ENCODE results near the gene PPIH. TPM values are rescaled to one million over a fixed set of nuclear protein-coding genes. Genes with fewer than 3 reads are reported as not detected.

Gene PPIH
- total RNA-seq, 2 donors from 2014 or later, result 63.3 to 73.2 TPM

- Mint-ChIP-seq H3K4me1 (peaks cover 47% of the 10 kb centered on the region), H3K27ac (peak overlapping the region; percentile 83), H3K9me3 (no peaks in the 10 kb centered on the region), H3K36me3 (ENCODE audit: low read depth) (peaks cover 32% of the 10 kb centered on the region), H3K4me3 (peak overlapping the region; percentile 89), H3K27me3 (ENCODE audit: insufficient read depth) (no peaks in the 10 kb centered on the region)
- peak overlapping the region; percentile 51 for H3K9ac ChIP-seq (ENCODE audit: extremely low read depth, low read length, poor library complexity, severe bottlenecking)
- peak overlapping the region; percentile 12 for H3K27ac ChIP-seq (ENCODE audit: low read depth, low read length)
- peaks cover 21% of the 10 kb centered on the region for H3K4me1 ChIP-seq (ENCODE audit: control insufficient read depth, insufficient read depth, low read length)
- TF ChIP-seq CTCF (conservative IDR thresholded peaks at IDR 0.05), result peak; percentile 0
- WGBS, 2 experiments (ENCODE audit: insufficient coverage in 1 of 2, insufficient read length in 1 of 2), result 0% methylated on average over 6 to 103 of the region's 103 CpGs
- H3K9me3 ChIP-seq (ENCODE audit: control insufficient read depth, low read length), result no peaks in the 10 kb centered on the region
- H3K36me3 ChIP-seq (ENCODE audit: control insufficient read depth, insufficient read depth, low read length), result peaks cover 38% of the 10 kb centered on the region
- H3K27me3 ChIP-seq (ENCODE audit: control insufficient read depth, insufficient read depth, low read length, poor library complexity, severe bottlenecking), result no peaks in the 10 kb centered on the region
- DNase-seq, result peak; percentile 69
- peak overlapping the region; percentile 89 for H3K4me3 ChIP-seq (ENCODE audit: low read length)
These were observed 24.7 kb downstream of the PPIH start for GRCh38 chr1:42682739-42683531.

DNA sequence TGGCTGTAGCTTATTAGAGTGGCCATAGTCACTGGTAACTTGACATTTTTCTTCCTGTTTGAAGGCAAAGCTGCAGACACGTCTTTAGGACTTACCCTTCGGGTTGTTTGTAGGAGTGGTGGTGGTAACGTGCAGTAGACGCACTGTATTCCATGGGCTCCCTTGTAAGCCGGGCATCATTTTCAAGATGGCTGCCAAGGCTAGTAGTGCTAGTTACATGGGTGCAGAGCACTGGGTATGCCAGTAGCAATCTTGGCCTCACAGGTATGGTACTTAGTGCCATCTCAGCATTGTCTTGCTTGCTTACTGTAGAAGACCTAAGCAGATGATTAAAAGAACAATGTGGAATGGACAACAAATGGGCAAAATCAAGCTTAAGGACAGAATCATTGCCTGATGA, 25.9 kb downstream of the PPIH start:
- Histone ChIP-seq H3K4me1 (ENCODE audit: control insufficient read depth, insufficient read depth, low read length) (peaks cover 25% of the 10 kb centered on the region), H3K27ac (ENCODE audit: low read depth, low read length) (no peak overlapping the region), H3K36me3 (ENCODE audit: control insufficient read depth, insufficient read depth, low read length) (peaks cover 49% of the 10 kb centered on the region), H3K4me3 (ENCODE audit: low read length) (peak overlapping the region; percentile 89), H3K9ac (ENCODE audit: extremely low read depth, low read length, poor library complexity, severe bottlenecking) (peak overlapping the region; percentile 51), H3K9me3 (ENCODE audit: control insufficient read depth, low read length) (no peaks in the 10 kb centered on the region), H3K27me3 (ENCODE audit: control insufficient read depth, insufficient read depth, low read length, poor library complexity, severe bottlenecking) (no peaks in the 10 kb centered on the region)
- Mint-ChIP-seq H3K27me3 (ENCODE audit: insufficient read depth) (no peaks in the 10 kb centered on the region), H3K4me1 (peaks cover 48% of the 10 kb centered on the region), H3K27ac (peak overlapping the region; percentile 57), H3K4me3 (peak overlapping the region; percentile 89), H3K9me3 (no peaks in the 10 kb centered on the region), H3K36me3 (ENCODE audit: low read depth) (peaks cover 34% of the 10 kb centered on the region)
- WGBS, 2 experiments (ENCODE audit: insufficient coverage in 1 of 2, insufficient read length in 1 of 2), result 16 to 27% methylated on average over 5 of the region's 5 CpGs
- TF ChIP-seq CTCF (conservative IDR thresholded peaks at IDR 0.05), result no peak
- peak; percentile 55 for DNase-seq

- H3K9ac ChIP-seq (ENCODE audit: extremely low read depth, low read length, poor library complexity, severe bottlenecking), result peak overlapping the region; percentile 2
- WGBS, 2 experiments (ENCODE audit: insufficient coverage in 1 of 2, insufficient read length in 1 of 2), result 87 to 100% methylated on average over 2 to 4 of the region's 4 CpGs
- no peaks in the 10 kb centered on the region for H3K27me3 ChIP-seq (ENCODE audit: control insufficient read depth, insufficient read depth, low read length, poor library complexity, severe bottlenecking)
- Mint-ChIP-seq H3K4me3 (peak overlapping the region; percentile 89), H3K27ac (no peak overlapping the region), H3K27me3 (ENCODE audit: insufficient read depth) (no peaks in the 10 kb centered on the region), H3K9me3 (no peaks in the 10 kb centered on the region), H3K4me1 (peaks cover 53% of the 10 kb centered on the region), H3K36me3 (ENCODE audit: low read depth) (peaks cover 38% of the 10 kb centered on the region)
- no peak overlapping the region for H3K27ac ChIP-seq (ENCODE audit: low read depth, low read length)
- H3K36me3 ChIP-seq (ENCODE audit: control insufficient read depth, insufficient read depth, low read length), result peaks cover 56% of the 10 kb centered on the region
- H3K4me1 ChIP-seq (ENCODE audit: control insufficient read depth, insufficient read depth, low read length), result peaks cover 25% of the 10 kb centered on the region
- no peak for TF ChIP-seq CTCF (conservative IDR thresholded peaks at IDR 0.05)
- H3K9me3 ChIP-seq (ENCODE audit: control insufficient read depth, low read length), result no peaks in the 10 kb centered on the region
- H3K4me3 ChIP-seq (ENCODE audit: low read length), result peak overlapping the region; percentile 89
- no peak for DNase-seq
These were observed 28.2 kb downstream of the PPIH start for GRCh38 chr1:42686418-42686817.
